HepG2 (cell line): ENCODE data around the gene CSNK2B. TPM values are rescaled to one million over a fixed set of nuclear protein-coding genes. Genes with fewer than 3 reads are reported as not detected.

Experiments
- BRD4 ChIP-seq: sonication (generic); formaldehyde crosslinking; IDR thresholded peaks from 2 replicates; pipeline ENCODE4 v1.4.0; 2020; ENCODE audit warnings: missing genetic modification reagents
- DPF2 ChIP-seq: sonication (generic); formaldehyde crosslinking; IDR thresholded peaks from 2 replicates; pipeline ENCODE4 v1.4.0; 2020; ENCODE audit warnings: mild to moderate bottlenecking, low read depth, missing genetic modification reagents, borderline replicate concordance
- HHEX ChIP-seq: IDR thresholded peaks from 2 replicates; pipeline ENCODE4 v1.6.1; 2016; ENCODE audit warnings: control low read depth
- HOXA7 ChIP-seq: sonication (generic); formaldehyde crosslinking; IDR thresholded peaks from 2 replicates; pipeline ENCODE4 v1.8.1; 2022; ENCODE audit warnings: mild to moderate bottlenecking, missing genetic modification reagents, moderate library complexity
- KAT8 ChIP-seq: IDR thresholded peaks from 2 replicates; pipeline ENCODE4 v1.6.1; 2016; ENCODE audit warnings: missing genetic modification reagents, missing compliant biosample characterization
- KDM2A ChIP-seq: sonication (generic); formaldehyde crosslinking; IDR thresholded peaks from 2 replicates; pipeline ENCODE4 v1.4.0; 2020; ENCODE audit warnings: low read depth, missing genetic modification reagents, borderline replicate concordance
- MIER2 ChIP-seq: IDR thresholded peaks from 2 replicates; pipeline ENCODE4 v1.6.1; 2016; ENCODE audit warnings: missing biosample characterization, missing genetic modification reagents
- POLR2G ChIP-seq: fragments of 200-400 bp; formaldehyde crosslinking; IDR thresholded peaks from 2 replicates; pipeline ENCODE4 v1.6.1; 2018; ENCODE audit warnings: mild to moderate bottlenecking, low read depth, low read length, moderate library complexity
- ZNF335 ChIP-seq: sonication (generic); formaldehyde crosslinking; IDR thresholded peaks from 2 replicates; pipeline ENCODE4 v1.4.0; 2020; ENCODE audit warnings: missing genetic modification reagents
- ZNF44 ChIP-seq: sonication (generic); formaldehyde crosslinking; IDR thresholded peaks from 2 replicates; pipeline ENCODE4 v1.5.1; 2020; ENCODE audit warnings: mild to moderate bottlenecking, missing genetic modification reagents
- ZNF556 ChIP-seq: sonication (generic); formaldehyde crosslinking; IDR thresholded peaks from 2 replicates; pipeline ENCODE4 v1.4.0; 2020; ENCODE audit warnings: mild to moderate bottlenecking, missing genetic modification reagents, borderline replicate concordance
- ZNF790 ChIP-seq: sonication (generic); formaldehyde crosslinking; IDR thresholded peaks from 2 replicates; pipeline ENCODE4 v1.8.0; 2022; ENCODE audit warnings: missing genetic modification reagents, mild to moderate bottlenecking, borderline replicate concordance
- ZNF883 ChIP-seq: sonication (generic); formaldehyde crosslinking; IDR thresholded peaks from 2 replicates; pipeline ENCODE4 v1.5.1; 2020; ENCODE audit warnings: mild to moderate bottlenecking, missing genetic modification reagents; ENCODE audit errors: not compliant biosample characterization
- polyA plus RNA-seq, 8 experiments: library from polyadenylated mRNA; depleted of rRNA in 3 of 8; stranded (reverse) in 7 of 8; unstranded in 1 of 8; fragments of >200 nt; fragmentation: Illumina TruSeq in 4 of 8; extraction: Trizol in 4 of 8; gene quantifications; 2 replicates each; pipeline versions ENCODE4 v1.2.1 to v1.2.3, GENCODE V29; 2011 to 2016; ENCODE audit warnings: low read depth in 4 of 8, missing spikeins in 1 of 8, mixed read lengths in 1 of 8; ENCODE audit not compliant: insufficient read depth in 1 of 8
- total RNA-seq, 5 experiments: library from RNA; depleted of rRNA; stranded (reverse); fragments of >200 nt; fragmentation: Illumina TruSeq; extraction: Trizol; gene quantifications; 2 replicates each; pipeline ENCODE4 v1.2.3, GENCODE V29; 2016; ENCODE audit warnings: low read depth in 1 of 5
- TF ChIP-seq, protein P1 (sequence below): sonication (generic); formaldehyde crosslinking; IDR thresholded peaks from 2 replicates; pipeline ENCODE4 v1.4.0; 2020; ENCODE audit warnings: missing genetic modification reagents
- TF ChIP-seq, protein P2 (sequence below): sonication (generic); formaldehyde crosslinking; IDR thresholded peaks from 2 replicates; pipeline ENCODE4 v1.5.0; 2020; ENCODE audit warnings: mild to moderate bottlenecking, missing genetic modification reagents
- TF ChIP-seq, protein P3 (sequence below): sonication (generic); formaldehyde crosslinking; IDR thresholded peaks from 2 replicates; pipeline ENCODE4 v1.4.0; 2020; ENCODE audit warnings: missing genetic modification reagents, borderline replicate concordance
- TF ChIP-seq, protein P4 (sequence below): sonication (generic); formaldehyde crosslinking; conservative IDR thresholded peaks from 2 replicates; pipeline ENCODE4 v1.4.0; 2020; ENCODE audit warnings: missing genetic modification reagents

CSNK2B gene
- total and polyA plus RNA-seq, 2 of the 13 experiments (the other 11 are each of a cell fraction or from before 2014, with no cell fraction given), result 111 to 296 TPM

DNA sequence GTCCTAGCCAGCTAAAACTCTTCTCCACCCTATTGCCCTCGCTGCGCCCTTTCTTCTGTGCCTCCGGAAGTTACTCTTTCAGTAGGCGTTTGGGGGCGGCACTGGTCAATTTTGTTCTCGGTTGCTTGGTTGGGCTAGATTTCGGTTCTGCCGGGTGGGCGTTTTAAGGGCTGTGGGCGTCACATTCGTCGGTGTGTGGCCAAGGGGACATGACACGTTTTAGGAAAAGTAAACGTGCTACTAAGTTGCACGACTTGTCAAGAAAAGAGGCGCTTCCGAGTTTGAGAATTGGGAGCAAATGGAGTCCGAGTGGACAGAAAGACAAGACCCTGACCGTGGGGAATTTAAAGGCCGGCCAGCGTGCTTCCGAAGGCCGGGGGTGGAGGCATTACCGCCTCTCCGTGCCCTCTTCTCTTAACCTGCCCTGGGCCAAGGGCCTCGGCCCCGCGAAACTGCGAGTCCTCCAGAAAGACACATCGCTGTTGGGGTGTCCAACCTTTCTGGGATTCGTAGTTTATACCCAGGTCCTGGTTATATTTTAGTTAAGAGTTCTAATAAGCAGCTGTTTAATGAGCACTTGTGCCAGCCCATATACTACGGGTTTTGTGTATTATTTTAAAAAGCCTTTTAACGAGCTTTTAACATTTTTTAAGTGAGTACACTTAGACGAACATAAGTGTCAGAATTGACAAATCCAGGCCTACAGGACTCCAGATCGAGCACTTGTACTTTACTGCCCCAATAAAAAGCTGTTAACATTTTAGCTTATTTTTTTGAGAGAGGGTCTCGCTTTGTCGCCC, 12.8 kb upstream of the CSNK2B start (continued):
- TF ChIP-seq, protein P1, sequence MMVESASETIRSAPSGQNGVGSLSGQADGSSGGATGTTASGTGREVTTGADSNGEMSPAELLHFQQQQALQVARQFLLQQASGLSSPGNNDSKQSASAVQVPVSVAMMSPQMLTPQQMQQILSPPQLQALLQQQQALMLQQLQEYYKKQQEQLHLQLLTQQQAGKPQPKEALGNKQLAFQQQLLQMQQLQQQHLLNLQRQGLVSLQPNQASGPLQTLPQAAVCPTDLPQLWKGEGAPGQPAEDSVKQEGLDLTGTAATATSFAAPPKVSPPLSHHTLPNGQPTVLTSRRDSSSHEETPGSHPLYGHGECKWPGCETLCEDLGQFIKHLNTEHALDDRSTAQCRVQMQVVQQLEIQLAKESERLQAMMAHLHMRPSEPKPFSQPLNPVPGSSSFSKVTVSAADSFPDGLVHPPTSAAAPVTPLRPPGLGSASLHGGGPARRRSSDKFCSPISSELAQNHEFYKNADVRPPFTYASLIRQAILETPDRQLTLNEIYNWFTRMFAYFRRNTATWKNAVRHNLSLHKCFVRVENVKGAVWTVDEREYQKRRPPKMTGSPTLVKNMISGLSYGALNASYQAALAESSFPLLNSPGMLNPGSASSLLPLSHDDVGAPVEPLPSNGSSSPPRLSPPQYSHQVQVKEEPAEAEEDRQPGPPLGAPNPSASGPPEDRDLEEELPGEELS (CRISPR knock-in tag), result no peak
- TF ChIP-seq BRD4 (0 out of 2 replicates have a peak, but pooled peaks have one; percentile 22), KDM2A (no peak), ZNF556 (CRISPR knock-in tag) (peak; percentile 41; the same call in 1 of the 2 replicates), DPF2 (CRISPR knock-in tag) (no peak), MIER2 (CRISPR knock-in tag) (no peak), HHEX (CRISPR knock-in tag) (no peak), HOXA7 (CRISPR knock-in tag) (no peak), ZNF790 (peak; percentile 83; the same call in 1 of the 2 replicates), POLR2G (peak; percentile 93), ZNF44 (no peak), KAT8 (CRISPR knock-in tag) (peak; percentile 22; the same call in 1 of the 2 replicates), ZNF883 (CRISPR knock-in tag) (no peak), ZNF335 (peak; percentile 98)
- TF ChIP-seq, protein P2, sequence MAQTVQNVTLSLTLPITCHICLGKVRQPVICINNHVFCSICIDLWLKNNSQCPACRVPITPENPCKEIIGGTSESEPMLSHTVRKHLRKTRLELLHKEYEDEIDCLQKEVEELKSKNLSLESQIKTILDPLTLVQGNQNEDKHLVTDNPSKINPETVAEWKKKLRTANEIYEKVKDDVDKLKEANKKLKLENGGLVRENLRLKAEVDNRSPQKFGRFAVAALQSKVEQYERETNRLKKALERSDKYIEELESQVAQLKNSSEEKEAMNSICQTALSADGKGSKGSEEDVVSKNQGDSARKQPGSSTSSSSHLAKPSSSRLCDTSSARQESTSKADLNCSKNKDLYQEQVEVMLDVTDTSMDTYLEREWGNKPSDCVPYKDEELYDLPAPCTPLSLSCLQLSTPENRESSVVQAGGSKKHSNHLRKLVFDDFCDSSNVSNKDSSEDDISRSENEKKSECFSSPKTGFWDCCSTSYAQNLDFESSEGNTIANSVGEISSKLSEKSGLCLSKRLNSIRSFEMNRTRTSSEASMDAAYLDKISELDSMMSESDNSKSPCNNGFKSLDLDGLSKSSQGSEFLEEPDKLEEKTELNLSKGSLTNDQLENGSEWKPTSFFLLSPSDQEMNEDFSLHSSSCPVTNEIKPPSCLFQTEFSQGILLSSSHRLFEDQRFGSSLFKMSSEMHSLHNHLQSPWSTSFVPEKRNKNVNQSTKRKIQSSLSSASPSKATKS, result no peak
- TF ChIP-seq, protein P3, sequence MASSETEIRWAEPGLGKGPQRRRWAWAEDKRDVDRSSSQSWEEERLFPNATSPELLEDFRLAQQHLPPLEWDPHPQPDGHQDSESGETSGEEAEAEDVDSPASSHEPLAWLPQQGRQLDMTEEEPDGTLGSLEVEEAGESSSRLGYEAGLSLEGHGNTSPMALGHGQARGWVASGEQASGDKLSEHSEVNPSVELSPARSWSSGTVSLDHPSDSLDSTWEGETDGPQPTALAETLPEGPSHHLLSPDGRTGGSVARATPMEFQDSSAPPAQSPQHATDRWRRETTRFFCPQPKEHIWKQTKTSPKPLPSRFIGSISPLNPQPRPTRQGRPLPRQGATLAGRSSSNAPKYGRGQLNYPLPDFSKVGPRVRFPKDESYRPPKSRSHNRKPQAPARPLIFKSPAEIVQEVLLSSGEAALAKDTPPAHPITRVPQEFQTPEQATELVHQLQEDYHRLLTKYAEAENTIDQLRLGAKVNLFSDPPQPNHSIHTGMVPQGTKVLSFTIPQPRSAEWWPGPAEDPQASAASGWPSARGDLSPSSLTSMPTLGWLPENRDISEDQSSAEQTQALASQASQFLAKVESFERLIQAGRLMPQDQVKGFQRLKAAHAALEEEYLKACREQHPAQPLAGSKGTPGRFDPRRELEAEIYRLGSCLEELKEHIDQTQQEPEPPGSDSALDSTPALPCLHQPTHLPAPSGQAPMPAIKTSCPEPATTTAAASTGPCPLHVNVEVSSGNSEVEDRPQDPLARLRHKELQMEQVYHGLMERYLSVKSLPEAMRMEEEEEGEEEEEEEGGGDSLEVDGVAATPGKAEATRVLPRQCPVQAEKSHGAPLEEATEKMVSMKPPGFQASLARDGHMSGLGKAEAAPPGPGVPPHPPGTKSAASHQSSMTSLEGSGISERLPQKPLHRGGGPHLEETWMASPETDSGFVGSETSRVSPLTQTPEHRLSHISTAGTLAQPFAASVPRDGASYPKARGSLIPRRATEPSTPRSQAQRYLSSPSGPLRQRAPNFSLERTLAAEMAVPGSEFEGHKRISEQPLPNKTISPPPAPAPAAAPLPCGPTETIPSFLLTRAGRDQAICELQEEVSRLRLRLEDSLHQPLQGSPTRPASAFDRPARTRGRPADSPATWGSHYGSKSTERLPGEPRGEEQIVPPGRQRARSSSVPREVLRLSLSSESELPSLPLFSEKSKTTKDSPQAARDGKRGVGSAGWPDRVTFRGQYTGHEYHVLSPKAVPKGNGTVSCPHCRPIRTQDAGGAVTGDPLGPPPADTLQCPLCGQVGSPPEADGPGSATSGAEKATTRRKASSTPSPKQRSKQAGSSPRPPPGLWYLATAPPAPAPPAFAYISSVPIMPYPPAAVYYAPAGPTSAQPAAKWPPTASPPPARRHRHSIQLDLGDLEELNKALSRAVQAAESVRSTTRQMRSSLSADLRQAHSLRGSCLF (CRISPR knock-in tag), result no peak
- TF ChIP-seq, protein P4, sequence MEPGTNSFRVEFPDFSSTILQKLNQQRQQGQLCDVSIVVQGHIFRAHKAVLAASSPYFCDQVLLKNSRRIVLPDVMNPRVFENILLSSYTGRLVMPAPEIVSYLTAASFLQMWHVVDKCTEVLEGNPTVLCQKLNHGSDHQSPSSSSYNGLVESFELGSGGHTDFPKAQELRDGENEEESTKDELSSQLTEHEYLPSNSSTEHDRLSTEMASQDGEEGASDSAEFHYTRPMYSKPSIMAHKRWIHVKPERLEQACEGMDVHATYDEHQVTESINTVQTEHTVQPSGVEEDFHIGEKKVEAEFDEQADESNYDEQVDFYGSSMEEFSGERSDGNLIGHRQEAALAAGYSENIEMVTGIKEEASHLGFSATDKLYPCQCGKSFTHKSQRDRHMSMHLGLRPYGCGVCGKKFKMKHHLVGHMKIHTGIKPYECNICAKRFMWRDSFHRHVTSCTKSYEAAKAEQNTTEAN (CRISPR knock-in tag), result peak; percentile 38; the same call in 1 of the 2 replicates
